Lung (tissue), 12 donors: ENCODE measurements around the gene PITPNM1. TPM values are rescaled to one million over a fixed set of nuclear protein-coding genes. Genes with fewer than 3 reads are reported as not detected.
A peak's percentile ranks its signal among the peaks of the same experiment; 100 is the strongest.

Experiments used
- ATAC-seq: fragments of 200-7000 bp; cut with Tn5 transposase; one replicate; pipeline ENCODE4 v1.9.1; 2020; ENCODE audit warnings: moderate number of reproducible peaks; ENCODE audit not compliant: insufficient read depth, low FRiP score
- DNase-seq, 3 donors: peaks; one replicate each; pipeline ENCODE4 v3.0.0-alpha.2; 2013 to 2017
- H3K27ac ChIP-seq, 2 donors: one replicate each; pipeline ENCODE4 v1.5.1; 2013; ENCODE audit warnings: mild to moderate bottlenecking in 2 of 2, moderate library complexity in 2 of 2, control low read depth in 1 of 2, inconsistent platforms in 1 of 2, low read depth in 1 of 2, low read length in 1 of 2
- H3K27me3 ChIP-seq, 3 donors: one replicate each; pipeline ENCODE4 v1.5.1; 2013; ENCODE audit warnings: low read length in 2 of 3; ENCODE audit not compliant: control insufficient read depth in 3 of 3, insufficient read depth in 3 of 3
- H3K36me3 ChIP-seq, 4 donors: one replicate each; pipeline ENCODE4 v1.5.1; 2013; ENCODE audit warnings: low read length in 4 of 4, mild to moderate bottlenecking in 1 of 4, moderate library complexity in 1 of 4; ENCODE audit not compliant: control insufficient read depth in 4 of 4, insufficient read depth in 4 of 4
- H3K4me1 ChIP-seq, 5 donors: one replicate each; pipeline ENCODE4 v1.5.1; 2013; ENCODE audit warnings: low read length in 5 of 5, mild to moderate bottlenecking in 2 of 5, moderate library complexity in 1 of 5; ENCODE audit not compliant: control insufficient read depth in 5 of 5, insufficient read depth in 5 of 5
- H3K4me3 ChIP-seq: one replicate; pipeline ENCODE4 v1.5.1; 2013; ENCODE audit warnings: mild to moderate bottlenecking, control low read depth, moderate library complexity
- H3K9ac ChIP-seq, 2 donors: one replicate each; pipeline ENCODE4 v1.5.1; 2013; ENCODE audit warnings: low read length in 2 of 2, control low read depth in 1 of 2; ENCODE audit not compliant: insufficient read depth in 1 of 2
- H3K9me3 ChIP-seq, 4 donors: one replicate each; pipeline ENCODE4 v1.5.1; 2013; ENCODE audit warnings: low read length in 3 of 4, mild to moderate bottlenecking in 1 of 4, moderate library complexity in 1 of 4; ENCODE audit not compliant: control insufficient read depth in 4 of 4, insufficient read depth in 3 of 4
- CTCF ChIP-seq: IDR thresholded peaks from 2 replicates; pipeline ENCODE4 v1.5.1; 2012; ENCODE audit warnings: mild to moderate bottlenecking; ENCODE audit errors: control extremely low read depth, extremely low read depth
- WGBS, 2 donors: extraction: QIAGEN DNeasy Blood & Tissue Kit; methylation state at CpG; one replicate each; pipeline ENCODE4 v1.1.7; 2013; 5-methylcytosine and 5-hydroxymethylcytosine counted together
- polyA plus RNA-seq, 2 donors: library from polyadenylated mRNA; stranded (reverse); fragments of 200-250 nt; gene quantifications; one replicate each; pipeline ENCODE4 v1.2.1, GENCODE V29; 2013
- total RNA-seq, 2 donors: library from RNA; depleted of rRNA in 1 of 2; stranded (reverse); fragments of >200 nt in 1 of 2; gene quantifications; one replicate each; pipeline ENCODE4 v1.2.1, GENCODE V29; 2014 to 2021
- donor health status: control.
- donor health status: control.
- donor health status: Bipolar disorder and iron deficiency.
- donor health status: healthy.
- donor health status: DM: yes; HTN: yes; CAD: no.

The PITPNM1 gene
- total and polyA plus RNA-seq, 4 donors: 23.2 to 67.3 (median 36.3) TPM

DNA sequence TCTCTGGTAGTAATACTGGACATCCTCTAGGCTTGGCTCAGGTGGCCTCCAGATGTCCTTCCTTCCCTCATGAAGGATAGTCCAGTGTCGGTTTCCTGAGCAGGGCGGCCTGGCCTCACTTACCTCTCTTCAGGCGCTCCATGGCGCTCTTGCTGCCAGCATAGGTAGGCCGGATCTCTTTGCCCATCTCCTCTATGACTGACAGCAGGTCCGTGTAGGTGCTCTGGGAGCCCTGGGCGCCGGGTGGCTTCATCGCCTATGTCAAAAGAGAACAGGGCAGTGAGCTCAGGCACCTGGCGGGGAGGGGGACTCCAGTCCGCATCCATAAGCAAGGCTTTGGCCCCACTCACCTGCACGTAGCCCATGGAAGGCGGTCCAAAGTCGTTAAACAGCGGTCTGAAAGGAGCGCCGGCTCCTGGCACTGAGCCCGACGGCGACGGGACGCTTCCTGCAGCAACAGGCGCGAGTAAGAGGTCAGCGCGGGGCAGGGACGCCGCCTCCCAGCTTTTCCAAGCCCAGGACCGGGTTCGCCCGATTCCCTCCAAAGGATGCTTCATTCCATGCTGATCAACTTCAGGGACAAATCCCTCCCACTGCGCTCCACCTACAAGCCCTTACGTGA lies 2.2 kb upstream of the PITPNM1 start:
- no peak for ATAC-seq
- 26 to 34% methylated on average over 33 of the region's 33 CpGs for WGBS, 2 donors
- H3K27ac ChIP-seq: peak overlapping the region; percentile 94 to 96

GRCh38 chr11:67506426-67507051 lies 1.4 kb upstream of the PITPNM1 start:
- WGBS, 2 donors: 81 to 88% methylated on average over 16 of the region's 16 CpGs
- ATAC-seq: no peak
- peaks cover 0 to 34% (median 10%) of the 10 kb centered on the region in 5 donors for H3K4me1 ChIP-seq
- H3K9me3 ChIP-seq: no peaks in the 10 kb centered on the region
- peaks cover 0 to 5% (median 2%) of the 10 kb centered on the region in 4 donors for H3K36me3 ChIP-seq
- H3K27me3 ChIP-seq: peaks cover 0 to 2% (median 0%) of the 10 kb centered on the region in 3 donors
- DNase-seq: no peak
- no peak overlapping the region for H3K4me3 ChIP-seq
- H3K27ac ChIP-seq: peak overlapping the region; percentile 89 to 96
- H3K9ac ChIP-seq: peak overlapping the region in 1 of 2 donors; percentile 49
- TF ChIP-seq CTCF: no peak

More for the DNA sequence above, 2.2 kb upstream of the PITPNM1 start:
- TF ChIP-seq CTCF: no peak
- H3K27me3 ChIP-seq: peaks cover 0 to 2% (median 0%) of the 10 kb centered on the region in 3 donors
- peaks cover 0 to 3% (median 0%) of the 10 kb centered on the region in 4 donors for H3K36me3 ChIP-seq
- peak overlapping the region; percentile 66 for H3K4me3 ChIP-seq
- DNase-seq: no peak
- peaks cover 0 to 34% (median 10%) of the 10 kb centered on the region in 5 donors for H3K4me1 ChIP-seq
- H3K9me3 ChIP-seq: no peaks in the 10 kb centered on the region
- no peak overlapping the region for H3K9ac ChIP-seq

DNA sequence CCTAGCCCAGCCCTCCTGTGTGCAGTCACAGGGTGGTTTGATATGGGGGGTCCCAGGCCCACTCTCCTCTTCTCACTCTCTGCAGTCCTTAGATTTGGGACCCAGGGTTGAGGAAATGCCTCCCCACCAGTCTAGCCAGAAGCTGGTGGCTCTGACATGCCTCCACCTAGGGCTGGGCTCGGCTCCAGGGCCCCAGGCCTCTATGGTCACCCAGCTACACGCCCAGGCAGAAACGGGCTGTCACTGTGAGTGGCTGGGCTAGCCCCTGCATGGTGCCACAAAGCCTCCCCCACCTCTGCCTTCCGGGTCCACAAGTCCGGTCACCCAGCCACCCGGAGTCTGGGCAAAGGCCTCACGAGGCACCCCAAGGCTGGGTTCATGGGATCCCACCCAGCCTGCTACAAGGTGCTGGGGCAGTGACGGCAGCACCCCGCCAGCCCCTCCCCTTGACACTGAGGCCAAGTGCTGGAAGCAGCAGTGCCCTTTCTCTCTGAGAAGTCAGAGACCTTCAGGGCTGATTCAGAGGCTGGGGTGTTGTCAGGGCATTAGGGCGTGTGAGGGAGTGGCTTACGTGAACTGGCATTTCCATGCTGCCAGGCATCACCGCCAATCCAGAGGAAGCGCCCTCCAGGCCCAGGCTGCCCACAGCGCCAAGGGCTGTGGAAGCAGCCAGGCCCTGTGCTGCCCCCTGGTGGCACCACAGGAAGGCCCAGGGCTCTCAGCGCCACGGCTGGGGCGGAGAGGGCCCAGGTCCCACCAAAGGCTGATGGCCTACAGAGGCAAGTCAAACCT lies 638 bp upstream of the PITPNM1 start:
- Histone ChIP-seq H3K9me3 (no peaks in the 10 kb centered on the region), H3K9ac (peak overlapping the region in 1 of 2 donors; percentile 49), H3K27ac (peak overlapping the region; percentile 89 to 96), H3K27me3 (no peaks in the 10 kb centered on the region), H3K4me1 (peaks cover 0 to 34% (median 10%) of the 10 kb centered on the region in 5 donors), H3K4me3 (peak overlapping the region; percentile 7), H3K36me3 (peaks cover 0 to 10% (median 3%) of the 10 kb centered on the region in 4 donors)
- peak; percentile 49 for ATAC-seq
- DNase-seq: peak; percentile 81 to 85 (median 84)
- WGBS, 2 donors: 10 to 15% methylated on average over 17 of the region's 17 CpGs
- TF ChIP-seq CTCF: peak; percentile 96
